Trophoblast cell (in vitro differentiated cells and primary cell): ENCODE results near the gene CYP2A6.
"Not testable (repeated sequence)": the region's sequence is repeated elsewhere in the genome, so short reads cannot be mapped to it uniquely, and the experiment has no call there.

Source experiments
- DNase-seq, 2 donors: peaks; one replicate each; pipeline ENCODE4 v3.0.0-alpha.2; 2016
- H2AFZ ChIP-seq: 2 replicates; pipeline ENCODE4 v1.6.1; 2013; ENCODE audit warnings: low read length, moderate library complexity, mild to moderate bottlenecking; ENCODE audit not compliant: insufficient read depth, poor library complexity
- H2AK5ac ChIP-seq: 2 replicates; pipeline ENCODE4 v1.6.1; 2013; ENCODE audit warnings: mild to moderate bottlenecking, low read length
- H2BK120ac ChIP-seq: 2 replicates; pipeline ENCODE4 v1.6.1; 2013; ENCODE audit warnings: low read length, mild to moderate bottlenecking, moderate library complexity; ENCODE audit not compliant: insufficient read depth, poor library complexity
- H2BK12ac ChIP-seq: 2 replicates; pipeline ENCODE4 v1.6.1; 2013; ENCODE audit warnings: mild to moderate bottlenecking, low read length, moderate library complexity
- H2BK5ac ChIP-seq: 2 replicates; pipeline ENCODE4 v1.6.1; 2013; ENCODE audit warnings: low read length, low read depth, moderate library complexity, mild to moderate bottlenecking; ENCODE audit not compliant: poor library complexity
- H3K14ac ChIP-seq: 2 replicates; pipeline ENCODE4 v1.6.1; 2013; ENCODE audit warnings: mild to moderate bottlenecking, low read length
- H3K18ac ChIP-seq: 2 replicates; pipeline ENCODE4 v1.6.1; 2013; ENCODE audit warnings: mild to moderate bottlenecking, low read length
- H3K23ac ChIP-seq: 2 replicates; pipeline ENCODE4 v1.6.1; 2013; ENCODE audit warnings: low read length
- H3K27ac ChIP-seq: 2 replicates; pipeline ENCODE4 v1.5.1; 2013; ENCODE audit warnings: low read depth, mild to moderate bottlenecking, inconsistent platforms, low read length, moderate library complexity
- H3K27me3 ChIP-seq: 2 replicates; pipeline ENCODE4 v1.6.1; 2013; ENCODE audit warnings: inconsistent platforms, mild to moderate bottlenecking, low read length, moderate library complexity; ENCODE audit not compliant: insufficient read depth
- H3K36me3 ChIP-seq, 2 experiments: 1 replicate in 1 of 2; 2 replicates in 1 of 2; pipeline ENCODE4 v1.6.1; 2013; ENCODE audit warnings: low read length in 2 of 2, mild to moderate bottlenecking in 2 of 2, moderate library complexity in 1 of 2; ENCODE audit not compliant: insufficient read depth in 2 of 2, control insufficient read depth in 1 of 2
- H3K4ac ChIP-seq: 2 replicates; pipeline ENCODE4 v1.6.1; 2013; ENCODE audit warnings: low read depth, mild to moderate bottlenecking, low read length, moderate library complexity
- H3K4me1 ChIP-seq, 2 experiments: 1 replicate in 1 of 2; 2 replicates in 1 of 2; pipeline ENCODE4 v1.6.1; 2013; ENCODE audit warnings: low read length in 2 of 2, mild to moderate bottlenecking in 2 of 2, moderate library complexity in 1 of 2; ENCODE audit not compliant: insufficient read depth in 2 of 2, control insufficient read depth in 1 of 2
- H3K4me2 ChIP-seq: 2 replicates; pipeline ENCODE4 v1.6.1; 2013; ENCODE audit warnings: inconsistent platforms, mild to moderate bottlenecking, low read length, moderate library complexity
- H3K4me3 ChIP-seq: 2 replicates; pipeline ENCODE4 v1.5.1; 2013; ENCODE audit warnings: mild to moderate bottlenecking, low read depth, low read length, inconsistent platforms
- H3K79me1 ChIP-seq: one replicate; pipeline ENCODE4 v1.6.1; 2013; ENCODE audit warnings: low read length
- H3K79me2 ChIP-seq: 2 replicates; pipeline ENCODE4 v1.6.1; 2013; ENCODE audit warnings: low read length, mild to moderate bottlenecking; ENCODE audit not compliant: control insufficient read depth, insufficient read depth, poor library complexity
- H3K9ac ChIP-seq: 2 replicates; pipeline ENCODE4 v1.6.1; 2013; ENCODE audit warnings: mild to moderate bottlenecking, low read length
- H3K9me3 ChIP-seq: 2 replicates; pipeline ENCODE4 v1.6.1; 2013; ENCODE audit warnings: low read depth, mild to moderate bottlenecking, control low read depth, inconsistent platforms, low read length; ENCODE audit not compliant: insufficient read depth
- H4K12ac ChIP-seq: 2 replicates; pipeline ENCODE4 v1.6.1; 2013; ENCODE audit warnings: low read depth, mild to moderate bottlenecking, low read length, moderate library complexity
- H4K8ac ChIP-seq: 2 replicates; pipeline ENCODE4 v1.6.1; 2013; ENCODE audit warnings: low read depth, mild to moderate bottlenecking, low read length, moderate library complexity
- H4K91ac ChIP-seq: one replicate; pipeline ENCODE4 v1.6.1; 2013; ENCODE audit warnings: low read depth, mild to moderate bottlenecking, low read length, moderate library complexity
- WGBS: extraction: QIAGEN DNeasy Blood & Tissue Kit; methylation state at CpG from one replicate; pipeline ENCODE4 v1.1.7; 2013; ENCODE audit warnings: missing lambda C conversion rate; ENCODE audit not compliant: insufficient read length, insufficient coverage; ENCODE audit errors: extremely low coverage; 5-methylcytosine and 5-hydroxymethylcytosine counted together

Gene CYP2A6

GRCh38 chr19:40822704-40823553 lies 27.3 kb downstream of the CYP2A6 start:
- peak; percentile 70 to 86 for DNase-seq
- H3K27me3 ChIP-seq, H2AFZ ChIP-seq, H3K4me2 ChIP-seq, H3K14ac ChIP-seq, H4K91ac ChIP-seq, H2BK120ac ChIP-seq, H2AK5ac ChIP-seq, H3K79me1 ChIP-seq, H3K36me3 ChIP-seq, H3K9ac ChIP-seq, H4K12ac ChIP-seq, H3K23ac ChIP-seq, H2BK12ac ChIP-seq, H3K4ac ChIP-seq, H3K79me2 ChIP-seq, H3K18ac ChIP-seq, H3K4me3 ChIP-seq, H3K9me3 ChIP-seq: not testable (repeated sequence)
- WGBS: no CpG with 5 or more reads among the region's 9 CpGs
- peak overlapping the region; percentile 49 for H3K27ac ChIP-seq
- peak overlapping the region; percentile 19 for H2BK5ac ChIP-seq
- peak overlapping the region; percentile 23 for H4K8ac ChIP-seq
- H3K4me1 ChIP-seq: peaks cover 12 to 16% of the 10 kb centered on the region in 2 experiments

- Histone ChIP-seq H3K79me2 (no peaks in the 10 kb centered on the region), H2AK5ac (peak overlapping the region; percentile 47), H2BK12ac (no peak overlapping the region), H3K79me1 (peaks cover 3% of the 10 kb centered on the region), H4K12ac (no peak overlapping the region), H3K9me3 (no peaks in the 10 kb centered on the region), H3K4me3 (no peak overlapping the region), H3K18ac (no peak overlapping the region), H4K91ac (no peak overlapping the region), H3K14ac (no peak overlapping the region), H3K36me3 (peaks cover 0 to 2% of the 10 kb centered on the region in 2 experiments), H2BK5ac (no peak overlapping the region), H2AFZ (no peak overlapping the region), H3K27me3 (no peaks in the 10 kb centered on the region), H2BK120ac (peak overlapping the region; percentile 7), H3K23ac (no peak overlapping the region), H4K8ac (no peak overlapping the region), H3K27ac (no peak overlapping the region), H3K4me1 (peaks cover 12 to 16% of the 10 kb centered on the region in 2 experiments), H3K4me2 (no peak overlapping the region), H3K9ac (no peak overlapping the region), H3K4ac (no peak overlapping the region)
- no CpG with 5 or more reads among the region's 22 CpGs for WGBS
- no peak for DNase-seq
Measured at GRCh38 chr19:40822161-40822560, 28.1 kb downstream of the CYP2A6 start.

GRCh38 chr19:40819479-40820234 lies 30.6 kb downstream of the CYP2A6 start:
- not testable (repeated sequence) for H3K27ac ChIP-seq, H3K79me2 ChIP-seq, H3K27me3 ChIP-seq, H3K4me2 ChIP-seq, H2BK120ac ChIP-seq, H3K9ac ChIP-seq, H2AFZ ChIP-seq, H4K12ac ChIP-seq, H2BK12ac ChIP-seq, H3K23ac ChIP-seq, H3K36me3 ChIP-seq, H3K79me1 ChIP-seq, H3K4me3 ChIP-seq, H3K18ac ChIP-seq, H3K4ac ChIP-seq, H2BK5ac ChIP-seq, H3K14ac ChIP-seq, H4K8ac ChIP-seq, H2AK5ac ChIP-seq, H4K91ac ChIP-seq, H3K9me3 ChIP-seq
- peak; percentile 25 to 61 for DNase-seq
- peaks cover 12 to 16% of the 10 kb centered on the region in 2 experiments for H3K4me1 ChIP-seq
- no CpG with 5 or more reads among the region's 6 CpGs for WGBS

GRCh38 chr19:40818480-40819399 lies 31.5 kb downstream of the CYP2A6 start:
- H3K4me3 ChIP-seq, H3K9ac ChIP-seq, H3K9me3 ChIP-seq, H4K91ac ChIP-seq, H2BK120ac ChIP-seq, H3K36me3 ChIP-seq, H2AK5ac ChIP-seq, H3K18ac ChIP-seq, H2BK12ac ChIP-seq, H2BK5ac ChIP-seq, H3K4ac ChIP-seq, H3K14ac ChIP-seq, H3K23ac ChIP-seq, H3K27ac ChIP-seq, H3K27me3 ChIP-seq, H3K79me1 ChIP-seq, H4K12ac ChIP-seq, H3K79me2 ChIP-seq: not testable (repeated sequence)
- Histone ChIP-seq H3K4me2 (peak overlapping the region; percentile 25), H4K8ac (peak overlapping the region; percentile 2), H3K4me1 (peaks cover 9 to 13% of the 10 kb centered on the region in 2 experiments), H2AFZ (peak overlapping the region; percentile 17)
- no CpG with 5 or more reads among the region's 36 CpGs for WGBS
- DNase-seq: peak; percentile 57 to 66
